ENCODE results near the gene PSTK.

Gene PSTK

DNA sequence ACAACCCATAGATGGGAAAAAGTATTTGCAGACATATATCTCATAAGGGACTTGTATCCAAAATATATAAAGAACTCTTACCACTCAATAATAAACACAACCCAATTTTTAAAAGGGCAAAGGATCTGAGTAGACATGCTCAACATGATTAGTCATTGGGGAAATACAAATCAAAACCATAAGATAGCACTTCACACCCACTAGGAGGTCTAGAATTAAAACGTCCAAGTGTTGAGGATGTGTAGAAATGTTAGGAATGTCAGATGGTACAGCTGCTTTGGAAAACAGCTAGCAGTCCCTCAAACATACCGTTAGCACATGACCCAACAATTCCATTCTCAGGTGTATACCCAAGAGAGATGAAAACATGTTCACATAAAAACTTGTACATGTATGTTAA lies 8.3 kb downstream of the PSTK start:
- DNase-seq (ENCODE audit: low read depth, low spot score) = no peak
- H3K4me3 ChIP-seq (ENCODE audit: low read length) = no peak overlapping the region

DNA sequence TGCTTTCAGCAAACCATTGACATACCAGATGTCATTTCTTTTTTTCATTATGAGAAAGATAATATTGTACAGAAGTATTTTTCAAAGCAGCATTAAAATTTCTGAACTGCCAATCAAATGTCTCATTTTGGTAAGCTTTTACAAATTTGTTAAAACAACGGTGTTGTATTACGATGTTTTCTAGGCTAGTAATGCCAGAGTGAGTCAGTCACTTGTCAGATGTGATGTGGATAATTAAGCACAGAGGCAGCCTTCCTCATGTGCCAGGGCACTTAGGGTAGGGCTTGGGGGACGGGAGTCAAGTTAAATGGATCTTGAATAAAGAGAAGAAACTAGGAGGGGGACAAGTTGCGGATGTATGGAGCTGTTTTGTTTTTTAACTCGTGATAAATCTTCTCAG lies 10.1 kb downstream of the PSTK start:
- no peak for DNase-seq (ENCODE audit: low read depth, low spot score)
- no peak overlapping the region for H3K4me3 ChIP-seq (ENCODE audit: low read length)

DNA sequence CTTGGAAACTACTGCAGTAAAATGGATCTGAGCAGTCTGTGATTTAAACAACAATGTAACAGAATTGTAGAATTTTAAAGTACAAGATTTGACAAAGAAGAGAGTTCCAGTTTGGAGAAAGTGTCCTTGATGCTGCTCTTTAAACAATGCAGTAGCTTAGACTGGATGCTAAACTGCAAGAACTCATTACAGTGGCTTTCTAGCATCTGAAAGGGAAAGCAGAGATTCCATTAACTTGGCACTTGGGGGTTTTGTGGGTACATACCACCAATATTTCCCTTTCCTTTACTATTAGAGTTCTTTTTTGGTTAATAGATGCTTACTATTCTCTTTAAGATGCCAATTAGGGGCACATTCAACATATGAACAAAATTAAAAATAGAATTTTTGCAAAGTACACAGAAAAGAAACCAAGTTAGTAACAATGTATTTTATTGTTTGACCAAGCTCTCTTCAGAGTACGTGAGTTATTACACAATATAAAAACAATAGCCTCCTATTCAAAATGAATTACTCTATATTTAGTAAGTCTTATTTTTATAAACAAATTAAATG lies 11.9 kb downstream of the PSTK start:
- no peak for DNase-seq (ENCODE audit: low read depth, low spot score)
- H3K4me3 ChIP-seq (ENCODE audit: low read length) = no peak overlapping the region

DNA sequence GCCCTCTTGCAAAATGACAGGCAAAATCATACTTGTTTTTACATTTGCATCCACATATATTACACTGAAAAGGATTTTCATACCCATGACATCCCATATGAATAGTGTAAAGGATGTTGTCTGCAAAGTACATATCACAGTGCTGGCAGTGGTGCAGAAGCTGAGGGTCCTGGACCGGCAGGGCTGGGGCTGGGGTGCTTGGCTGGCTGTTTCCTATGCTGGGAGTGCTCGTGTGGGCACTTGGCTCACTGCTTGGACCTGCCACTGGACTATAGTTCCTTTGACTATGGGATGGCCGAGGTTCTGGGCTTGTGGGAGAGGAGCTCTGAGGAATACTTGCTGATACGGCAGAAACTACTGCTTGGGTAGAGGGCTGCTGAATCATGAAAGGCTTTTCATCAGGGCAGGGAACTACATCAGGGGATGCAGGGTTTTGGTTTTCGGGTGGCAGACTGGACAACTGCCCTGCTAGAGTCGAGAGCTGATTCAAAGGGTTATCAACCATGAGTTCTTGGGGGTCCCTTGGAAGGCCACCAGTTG lies 13.7 kb downstream of the PSTK start:
- DNase-seq (ENCODE audit: low read depth, low spot score) = no peak
- no peak overlapping the region for H3K4me3 ChIP-seq (ENCODE audit: low read length)

DNA sequence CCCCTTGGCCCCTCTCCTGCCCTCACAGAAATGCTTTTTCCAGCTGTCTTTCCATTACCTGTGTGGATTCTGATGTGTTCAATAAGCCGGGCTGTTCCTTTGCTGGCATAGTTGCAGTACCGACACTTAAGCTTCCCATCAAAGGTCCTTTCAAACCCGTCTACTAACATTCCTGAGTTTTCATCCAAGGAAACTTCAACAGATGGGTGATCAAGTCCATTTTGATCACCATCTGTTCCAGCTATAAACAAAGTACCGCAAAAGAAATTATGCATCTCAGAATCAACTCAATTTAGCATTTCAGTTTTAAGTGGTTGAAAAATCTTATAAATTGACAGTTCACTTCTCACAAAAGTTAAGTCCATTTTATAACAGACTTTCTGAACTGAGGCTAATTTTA lies 15.7 kb downstream of the PSTK start:
- no peak overlapping the region for H3K4me3 ChIP-seq (ENCODE audit: low read length)
- DNase-seq (ENCODE audit: low read depth, low spot score) = no peak

DNA sequence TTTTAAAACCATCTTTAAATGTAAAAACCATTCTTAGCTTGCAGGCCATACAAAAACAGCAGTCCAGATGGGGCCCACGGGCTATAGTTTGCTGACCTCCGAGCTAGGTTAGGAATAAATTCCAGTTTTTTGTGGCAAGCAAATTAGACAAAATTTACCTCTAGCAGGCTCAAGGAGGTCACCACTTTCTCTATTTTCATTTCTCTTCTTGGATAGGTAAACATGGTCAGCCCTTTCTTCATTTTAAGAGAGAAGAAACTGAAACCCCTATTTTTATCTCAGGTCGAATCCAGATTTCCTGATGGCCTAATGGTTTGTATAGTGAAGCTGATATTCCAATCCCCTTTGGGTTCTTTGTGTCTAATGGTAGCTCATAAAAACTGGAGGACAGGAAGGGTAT lies 17.7 kb downstream of the PSTK start:
- no peak for DNase-seq (ENCODE audit: low read depth, low spot score)
- no peak overlapping the region for H3K4me3 ChIP-seq (ENCODE audit: low read length)

DNA sequence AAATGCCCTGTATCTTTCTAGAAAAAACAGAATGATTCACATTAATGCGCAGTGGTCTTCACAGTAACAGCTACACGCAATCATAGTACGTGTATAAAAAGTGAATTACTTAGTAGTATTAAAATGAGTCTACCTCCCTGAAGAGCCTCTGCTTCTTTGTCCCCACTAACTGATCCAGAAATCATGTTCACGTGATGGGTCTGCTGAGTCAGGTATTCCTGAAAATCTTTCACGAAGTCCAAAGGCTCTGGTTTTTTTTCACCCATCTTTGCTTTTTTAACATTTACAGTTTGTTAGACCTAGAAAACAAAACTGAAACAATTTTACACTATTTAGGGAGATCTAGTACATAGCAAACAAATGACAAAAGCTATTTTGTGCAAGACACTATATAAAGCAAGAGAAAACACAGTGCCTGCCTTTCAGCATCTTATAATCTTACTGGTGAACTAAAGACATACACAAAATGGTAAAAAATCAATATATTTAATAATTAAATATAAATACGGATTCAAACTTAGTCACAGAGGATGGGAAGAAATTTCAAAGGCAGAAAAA lies 18.2 kb downstream of the PSTK start:
- DNase-seq (ENCODE audit: low read depth, low spot score) = no peak
- no peak overlapping the region for H3K4me3 ChIP-seq (ENCODE audit: low read length)

DNA sequence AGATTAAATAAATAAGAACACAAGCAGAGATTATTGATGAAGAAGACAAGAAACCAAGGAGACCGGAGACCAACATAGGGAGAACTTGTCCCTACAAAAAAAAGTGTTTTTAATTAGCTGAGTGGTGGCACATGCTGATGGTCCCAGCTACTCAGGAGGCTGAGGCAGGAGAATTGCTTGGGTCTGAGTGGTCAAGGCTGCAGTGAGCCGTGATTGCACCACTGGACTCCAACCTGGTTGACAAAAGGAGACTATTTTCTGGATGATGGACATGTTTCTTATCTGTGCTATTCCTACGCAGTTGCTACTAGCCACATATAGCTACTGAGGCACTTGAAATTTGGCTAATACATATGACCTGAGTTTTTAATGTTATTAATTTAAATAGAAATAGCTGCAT lies 18.7 kb downstream of the PSTK start:
- DNase-seq (ENCODE audit: low read depth, low spot score) = no peak
- no peak overlapping the region for H3K4me3 ChIP-seq (ENCODE audit: low read length)

DNA sequence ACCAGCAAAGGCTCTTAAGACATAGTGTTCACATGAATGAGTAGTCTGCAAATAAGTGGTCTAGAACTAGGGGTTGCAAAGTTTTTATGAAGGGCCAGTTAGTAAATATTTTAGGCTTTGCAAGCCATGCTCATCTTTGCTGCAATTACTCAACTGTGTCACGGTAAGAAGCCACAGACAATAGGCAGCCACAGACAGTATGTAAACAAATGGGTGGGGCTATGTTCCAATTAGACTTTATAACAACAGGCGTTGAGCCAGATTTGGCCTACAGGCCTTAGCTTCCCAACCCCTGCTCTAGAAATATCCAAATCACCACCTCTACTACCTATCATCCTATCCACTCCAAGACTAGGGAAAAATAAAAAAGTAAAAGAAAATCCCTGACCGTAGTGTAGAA lies 19.1 kb downstream of the PSTK start:
- no peak for DNase-seq (ENCODE audit: low read depth, low spot score)
- no peak overlapping the region for H3K4me3 ChIP-seq (ENCODE audit: low read length)

DNA sequence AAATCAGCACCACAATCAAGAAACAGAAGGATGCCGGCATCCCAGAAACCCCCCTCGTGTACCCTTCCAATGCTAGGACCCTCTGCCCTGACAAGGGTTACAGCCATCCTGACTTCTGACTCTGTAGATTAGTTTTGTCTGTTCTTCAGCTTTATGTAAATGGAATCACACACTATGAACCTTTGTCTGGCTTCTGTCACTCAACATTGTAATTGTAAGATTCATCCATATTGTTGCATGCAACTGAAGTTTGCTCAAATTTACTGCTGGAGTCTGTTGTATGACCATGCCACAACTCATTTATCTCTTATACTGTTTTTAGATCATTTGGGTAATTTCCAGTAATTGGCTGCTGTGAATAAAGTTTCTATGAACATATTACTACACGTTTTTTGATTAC lies 20.0 kb downstream of the PSTK start:
- DNase-seq (ENCODE audit: low read depth, low spot score) = no peak
- no peak overlapping the region for H3K4me3 ChIP-seq (ENCODE audit: low read length)

DNA sequence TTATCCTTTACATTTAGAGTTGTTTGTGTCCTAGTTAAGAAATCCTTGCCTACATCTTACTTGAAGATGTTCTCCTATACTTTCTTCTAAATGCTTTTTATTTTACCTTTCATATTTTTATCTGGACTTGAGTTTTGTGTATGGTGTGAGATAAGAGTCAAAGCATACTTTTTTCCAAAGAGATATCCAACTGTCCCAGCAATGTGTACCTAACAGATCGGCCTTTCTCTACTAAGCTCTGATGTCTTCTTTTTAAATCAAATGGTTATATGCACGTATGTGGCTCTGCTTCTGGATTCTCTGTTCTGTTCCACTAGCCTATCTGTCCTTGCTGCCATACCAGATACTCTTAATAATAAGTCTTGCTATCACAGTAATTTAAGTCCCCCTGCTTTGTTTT lies 21.2 kb downstream of the PSTK start:
- no peak overlapping the region for H3K4me3 ChIP-seq (ENCODE audit: low read length)
- no peak for DNase-seq (ENCODE audit: low read depth, low spot score)

DNA sequence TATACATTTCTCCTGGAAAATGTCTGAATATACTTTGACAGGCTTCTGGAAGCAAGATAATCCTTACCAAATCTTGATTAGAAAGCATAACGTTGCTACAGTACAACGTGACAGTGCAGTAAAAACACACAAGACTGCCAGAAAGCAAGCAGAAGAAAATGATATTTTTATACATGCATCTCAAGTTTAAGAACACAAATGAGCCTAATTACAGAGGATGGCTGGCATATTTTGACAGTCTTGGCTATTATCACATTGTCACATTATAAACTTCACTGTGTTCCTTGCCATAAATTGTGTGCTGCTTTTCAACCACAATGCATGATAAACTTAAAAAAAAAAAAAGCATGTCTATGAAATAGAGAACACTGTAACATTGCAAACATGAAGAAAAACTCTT lies 24.1 kb downstream of the PSTK start:
- no peak overlapping the region for H3K4me3 ChIP-seq (ENCODE audit: low read length)
- no peak for DNase-seq (ENCODE audit: low read depth, low spot score)

DNA sequence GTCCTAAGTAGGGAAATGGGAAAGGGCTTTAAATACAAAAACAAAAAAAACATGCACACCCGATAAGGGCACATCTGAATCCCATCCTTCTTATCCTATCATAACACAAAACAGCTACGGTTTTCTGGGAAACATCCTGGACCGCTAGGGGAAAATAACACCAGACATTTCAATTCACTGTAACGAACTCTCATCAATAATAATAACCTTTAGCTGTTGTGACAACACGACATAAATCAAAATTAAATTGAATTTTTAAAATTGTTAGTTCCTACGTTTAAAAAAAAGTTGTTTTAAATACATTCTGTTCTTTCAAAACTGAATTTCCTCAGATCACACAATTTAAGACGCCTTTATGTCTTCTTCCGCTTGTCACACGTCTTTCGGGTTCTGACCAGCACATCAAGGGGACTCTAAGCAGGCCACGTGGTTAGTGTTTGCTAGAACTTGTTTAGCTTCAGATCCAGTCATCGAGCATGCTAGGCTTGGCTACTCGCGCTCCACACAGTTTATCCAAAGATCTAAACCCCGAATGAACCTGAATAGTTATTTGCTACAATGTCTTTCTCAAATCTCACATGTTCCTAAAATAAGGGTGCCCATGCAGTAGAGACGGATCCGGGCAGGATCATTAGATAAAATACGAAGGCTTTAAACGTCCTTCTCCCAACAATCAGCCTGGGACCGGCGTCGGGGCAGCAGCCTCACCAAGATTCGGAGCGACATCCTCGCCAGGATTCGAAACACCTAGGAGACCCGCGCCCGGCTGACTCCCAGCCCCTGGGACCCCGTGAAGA lies 27.6 kb downstream of the PSTK start:
- peak overlapping the region; percentile 84 for H3K4me3 ChIP-seq (ENCODE audit: low read length)
- DNase-seq (ENCODE audit: low read depth, low spot score) = peak; percentile 47

DNA sequence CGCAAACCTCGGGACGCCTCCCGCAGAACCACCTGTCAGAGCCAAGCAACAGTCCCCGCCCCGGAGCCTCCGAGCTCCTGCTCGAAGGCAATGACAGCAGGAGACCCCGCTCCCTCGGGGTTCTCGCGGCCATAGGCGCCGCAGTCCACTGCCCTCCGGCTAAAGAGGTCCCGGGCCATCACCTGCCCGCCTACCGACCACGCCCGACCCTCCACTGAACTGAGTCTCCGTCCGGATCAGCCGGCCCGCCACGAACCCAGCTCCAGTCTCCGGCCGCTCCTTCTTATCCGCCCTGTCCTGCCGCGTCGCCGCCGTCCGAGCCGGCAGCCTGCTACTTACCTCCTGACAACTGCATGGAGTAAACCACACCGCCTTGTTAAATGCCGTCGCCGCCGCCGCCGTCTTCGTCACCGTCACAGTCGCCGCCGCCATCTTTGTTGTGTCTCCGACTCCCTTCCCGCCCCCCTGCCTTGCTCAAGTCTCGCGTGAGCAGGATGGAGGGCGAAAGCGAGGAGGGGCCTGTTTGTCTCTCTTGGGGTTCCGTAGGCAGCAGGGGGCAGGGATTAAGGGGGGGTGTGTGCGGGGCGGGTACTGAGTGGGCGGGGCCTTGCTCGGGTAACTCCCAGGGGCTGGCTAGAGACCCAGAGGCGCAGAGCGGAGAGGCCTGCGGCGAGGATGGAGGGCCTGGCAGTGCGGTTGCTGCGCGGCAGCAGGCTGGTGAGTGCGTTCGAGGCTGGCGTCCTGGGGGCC lies 28.3 kb downstream of the PSTK start, which contains the start of the genes ACADSB and IKZF5:
TSS of gene ACADSB (plus strand) at position 652 of the 750 bp plus-strand sequence. CDS start at position 676, 24 bp downstream.
TSS of gene IKZF5 (minus strand) at position 441 of the 750 bp plus-strand sequence. CDS start 10,170 bp downstream, outside the sequence.
- DNase-seq (ENCODE audit: low read depth, low spot score) = peak; percentile 97
- peak within 1 kb of the TSS; percentile 84 for H3K4me3 ChIP-seq (ENCODE audit: low read length)

DNA sequence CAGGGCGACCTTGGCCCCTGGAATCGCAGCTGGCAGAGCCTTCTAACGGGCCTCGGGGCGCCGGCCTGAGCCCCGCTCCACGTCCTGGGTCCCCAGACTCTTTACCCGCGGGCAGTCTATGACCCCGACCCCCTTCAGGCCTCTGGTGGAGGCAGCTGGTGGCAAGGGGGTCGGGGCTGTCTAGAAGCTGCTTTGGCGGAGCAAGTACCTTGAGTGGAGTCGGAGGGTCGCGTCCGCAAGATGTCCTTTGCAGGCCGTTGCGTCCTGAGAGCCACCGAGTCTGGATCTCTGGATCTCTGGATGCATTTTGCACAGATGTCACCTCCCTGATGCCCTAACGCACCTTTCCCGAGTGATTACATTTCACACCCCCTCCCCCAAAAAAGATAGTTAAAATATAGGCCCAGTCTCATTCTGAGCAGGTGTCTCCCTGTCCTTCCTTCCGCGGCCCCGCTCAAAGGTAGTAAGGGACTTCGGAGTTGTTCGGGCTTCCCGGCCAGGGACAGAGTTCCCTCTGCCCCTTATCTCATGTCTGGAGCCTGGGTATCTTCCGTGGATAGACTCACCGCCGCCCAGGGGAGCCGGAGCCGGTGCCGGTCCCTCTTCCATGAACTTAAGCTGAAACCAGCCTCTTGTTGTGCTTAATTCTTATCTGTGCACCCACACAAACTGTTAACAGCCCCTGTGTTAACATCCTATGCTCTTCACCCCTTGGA lies 29.1 kb downstream of the PSTK start:
- DNase-seq (ENCODE audit: low read depth, low spot score) = no peak
- peak overlapping the region; percentile 84 for H3K4me3 ChIP-seq (ENCODE audit: low read length)

DNA sequence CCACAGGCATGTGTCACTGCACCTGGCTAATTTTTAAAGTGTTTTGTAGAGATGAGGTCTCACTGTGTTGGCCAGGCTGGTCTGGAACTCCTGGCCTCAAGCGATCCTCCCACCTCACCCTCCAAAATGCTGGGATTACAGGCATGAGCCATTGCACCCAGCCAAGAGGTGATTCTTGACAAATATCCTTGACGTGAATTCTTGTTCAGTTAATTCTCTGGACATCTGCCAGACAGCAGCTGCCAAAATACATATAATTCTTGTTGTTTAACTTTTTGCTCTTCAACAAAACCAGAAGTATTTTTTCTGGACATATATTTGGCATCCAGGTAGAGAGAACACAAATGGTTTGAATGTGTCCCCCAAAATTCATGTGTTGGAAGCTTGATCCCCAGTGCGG lies 31.8 kb downstream of the PSTK start:
- no peak for DNase-seq (ENCODE audit: low read depth, low spot score)
- no peak overlapping the region for H3K4me3 ChIP-seq (ENCODE audit: low read length)

DNA sequence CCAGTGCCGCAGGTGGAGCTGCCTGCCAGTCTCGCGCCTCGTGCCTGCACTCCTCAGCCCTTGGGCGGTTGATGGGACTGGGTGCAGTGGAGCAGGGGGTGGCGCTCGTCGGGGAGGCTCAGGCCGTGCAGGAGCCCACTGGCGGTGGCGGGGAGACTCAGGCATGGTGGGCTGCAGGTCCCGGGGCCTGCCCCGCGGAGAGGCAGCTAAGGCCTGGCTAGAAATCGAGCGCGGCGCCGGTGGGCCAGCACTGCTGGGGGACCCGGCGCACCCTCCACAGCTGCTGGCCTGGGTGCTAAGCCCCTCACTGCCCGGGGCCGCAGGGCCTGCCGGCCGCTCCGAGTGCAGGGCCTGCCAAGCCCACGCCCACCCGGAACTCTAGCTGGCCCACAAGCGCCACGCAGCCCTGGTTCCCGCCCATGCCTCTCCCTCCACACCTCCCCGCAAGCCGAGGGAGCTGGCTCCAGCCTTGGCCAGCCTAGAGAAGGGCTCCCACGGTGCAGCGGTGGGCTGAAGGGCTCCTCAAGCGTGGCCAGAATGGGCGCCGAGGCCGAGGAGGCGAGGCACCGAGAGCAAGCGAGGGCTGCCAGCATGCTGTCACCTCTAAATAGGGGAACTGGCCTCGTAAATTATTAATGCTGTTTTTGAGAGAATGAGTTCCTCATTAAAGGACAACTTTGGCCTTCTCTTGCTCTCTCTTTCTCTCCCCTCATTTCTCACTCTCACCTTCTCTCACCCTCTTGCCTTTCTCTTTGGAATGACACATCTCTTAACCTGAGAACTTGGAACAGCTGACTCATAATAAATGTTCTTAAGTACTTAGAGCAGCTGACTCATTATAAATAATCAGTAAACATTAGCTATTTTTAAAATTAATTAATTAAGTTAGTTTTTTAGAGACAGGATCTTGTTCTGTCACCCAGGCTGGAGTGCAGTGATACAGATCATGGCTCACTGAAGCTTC lies 33.5 kb downstream of the PSTK start:
- no peak overlapping the region for H3K4me3 ChIP-seq (ENCODE audit: low read length)
- DNase-seq (ENCODE audit: low read depth, low spot score) = no peak

DNA sequence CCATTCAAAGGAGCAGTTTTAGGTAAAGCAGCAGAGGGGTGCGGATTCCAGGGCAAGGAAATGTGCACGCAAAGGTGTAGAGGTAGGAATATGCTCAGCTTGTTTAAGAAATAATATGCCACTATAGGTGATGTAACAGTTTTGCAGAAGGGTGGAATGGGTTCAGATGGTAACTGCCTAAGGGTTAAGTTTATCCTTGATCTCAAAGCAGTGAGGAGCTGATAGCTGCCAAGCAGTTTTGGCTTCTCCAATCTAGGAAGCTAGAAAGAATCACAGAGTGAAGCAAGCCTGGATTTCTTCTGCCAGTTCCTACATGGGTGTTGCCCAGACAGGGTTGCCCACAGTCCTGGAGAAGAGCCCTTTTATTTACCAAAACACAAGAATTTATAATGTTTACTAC lies 34.6 kb downstream of the PSTK start:
- no peak for DNase-seq (ENCODE audit: low read depth, low spot score)
- H3K4me3 ChIP-seq (ENCODE audit: low read length) = no peak overlapping the region

Data from Jurkat, Clone E6-1 (cell line).